Stimulated activated CD4-positive, alpha-beta T cell treated with anti-CD3 and anti-CD28 coated beads, Interleukin-2, amount 100 ng/mL, for 24 hours (primary cell): ENCODE measurements around the gene SMPD3.
A peak's percentile ranks its signal among the peaks of the same experiment; 100 is the strongest.

Source experiments
- DNase-seq, 2 donors: peaks; one replicate each; pipeline ENCODE4 v3.0.0-alpha.2; 2020

Gene SMPD3

DNA sequence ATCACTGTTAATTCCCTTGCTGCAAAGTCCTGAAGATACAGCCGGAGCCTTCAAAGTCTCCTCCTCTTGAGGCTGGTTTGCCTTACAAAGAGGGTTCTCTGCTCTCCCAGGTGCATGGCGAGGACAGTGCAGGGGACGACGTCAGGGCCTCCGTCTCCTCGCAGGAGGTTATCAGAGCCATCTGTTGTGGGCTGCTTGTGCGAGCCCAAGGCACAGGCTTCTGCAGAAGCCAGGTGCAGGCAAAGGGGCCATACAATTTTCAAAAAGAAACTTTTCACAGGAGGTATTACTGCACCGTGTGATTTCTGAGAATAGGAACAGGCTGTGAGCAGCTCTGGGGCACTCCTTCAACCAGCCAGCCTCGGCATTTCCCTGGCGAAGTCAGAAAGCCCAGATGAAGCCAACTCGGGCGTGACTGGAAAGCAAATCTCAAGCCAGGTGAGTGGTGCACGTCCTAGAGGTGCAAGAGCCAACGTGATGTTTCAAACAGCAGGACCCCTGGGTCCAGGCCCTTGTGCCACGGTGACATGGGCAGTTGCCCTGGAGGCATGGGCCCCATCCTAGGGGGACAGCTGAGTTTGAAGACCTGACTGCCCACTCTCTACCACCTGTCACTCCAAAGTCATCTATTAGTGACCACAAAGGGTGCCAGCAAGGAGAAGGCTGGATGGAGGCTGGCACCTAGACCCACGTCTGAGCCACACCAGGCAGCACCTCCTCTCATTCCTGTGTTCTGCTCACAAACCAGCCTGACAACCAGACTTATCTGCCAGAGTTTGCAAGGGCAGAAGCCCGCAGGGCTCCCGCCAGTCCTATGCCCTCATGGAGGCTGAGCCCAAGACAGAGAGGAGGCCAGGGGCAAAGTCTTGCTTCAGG, 68.6 kb downstream of the SMPD3 start:
- DNase-seq: no peak

DNA sequence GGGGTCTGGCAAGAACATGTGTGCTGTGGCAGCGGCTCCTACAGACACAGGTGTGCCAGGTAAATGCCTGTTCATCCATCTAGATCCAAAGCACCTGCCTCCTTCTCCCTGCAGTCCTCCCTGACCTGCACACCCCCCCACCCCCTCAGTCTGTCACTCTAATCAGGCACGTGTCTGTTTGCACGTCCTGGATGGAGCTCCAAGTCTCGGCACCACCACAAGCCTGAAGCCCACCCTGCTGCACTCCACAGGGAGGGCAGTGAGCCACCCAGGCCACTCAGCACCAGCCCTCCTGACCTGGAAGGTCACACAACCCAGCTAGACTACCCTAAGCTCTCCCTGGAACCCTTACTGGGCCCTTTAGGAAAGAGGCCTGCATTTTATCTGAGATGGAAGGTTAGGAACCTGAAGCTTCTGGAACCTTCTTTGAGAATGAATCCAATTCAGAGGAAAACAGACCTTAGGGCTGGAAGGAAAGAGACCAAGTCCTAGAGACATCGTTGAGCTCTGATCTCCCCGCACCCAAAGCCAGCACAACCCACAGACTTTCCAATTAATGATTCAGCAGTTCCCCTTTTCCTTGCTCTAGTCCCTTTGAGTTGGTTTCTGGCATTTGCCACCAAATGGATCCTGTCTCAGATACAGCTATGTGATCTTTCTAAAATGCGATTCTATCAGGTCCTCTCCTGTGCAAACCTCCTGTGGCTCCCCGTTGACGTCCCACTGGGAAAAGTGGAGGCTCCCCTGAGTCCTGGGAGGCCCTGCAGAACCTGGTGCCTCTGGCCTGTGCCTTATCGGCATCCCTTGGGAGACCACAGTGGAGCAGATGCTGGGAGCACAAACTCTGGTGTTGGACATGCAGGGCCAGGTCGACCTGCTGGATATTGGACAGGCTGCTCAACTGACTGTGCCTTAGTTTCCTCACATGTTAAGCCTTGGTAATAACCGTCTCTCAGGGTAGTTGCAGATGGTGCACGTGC, 69.6 kb downstream of the SMPD3 start:
- no peak for DNase-seq

DNA sequence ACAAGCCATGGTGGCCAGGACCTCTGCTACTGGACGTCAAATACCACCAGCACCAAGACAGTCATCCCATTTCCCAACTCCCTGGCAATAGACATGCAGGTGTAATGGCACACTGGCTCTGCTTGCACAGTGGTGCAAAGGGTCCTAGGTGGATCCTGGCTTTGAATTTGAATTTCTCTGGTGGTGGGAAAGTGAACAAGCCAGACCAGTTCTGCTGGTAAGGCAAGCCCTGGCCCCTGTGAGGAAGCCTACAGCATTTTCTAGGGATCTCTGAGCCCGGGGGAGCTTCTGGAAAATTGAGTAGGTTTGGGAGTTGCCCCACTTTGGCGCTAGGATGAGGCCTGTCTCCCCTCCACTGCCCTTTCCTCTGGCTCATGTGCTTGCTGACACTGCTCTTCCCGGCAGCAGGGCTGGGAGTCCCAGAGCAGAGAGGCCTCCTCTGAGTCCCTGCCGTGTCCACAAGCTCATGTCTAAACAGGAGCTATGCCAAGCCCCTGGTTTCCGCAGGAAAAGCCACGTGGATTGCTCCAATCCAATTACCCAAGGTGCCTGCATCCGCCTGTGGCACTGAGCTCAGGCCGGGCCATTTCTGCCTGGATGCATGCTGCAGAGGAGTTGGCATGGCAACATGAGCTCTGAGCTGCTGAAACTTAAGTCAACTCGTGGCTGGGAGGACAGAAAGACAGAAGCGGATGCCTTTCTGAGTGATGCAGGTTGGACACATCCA, 70.5 kb downstream of the SMPD3 start:
- no peak for DNase-seq

DNA sequence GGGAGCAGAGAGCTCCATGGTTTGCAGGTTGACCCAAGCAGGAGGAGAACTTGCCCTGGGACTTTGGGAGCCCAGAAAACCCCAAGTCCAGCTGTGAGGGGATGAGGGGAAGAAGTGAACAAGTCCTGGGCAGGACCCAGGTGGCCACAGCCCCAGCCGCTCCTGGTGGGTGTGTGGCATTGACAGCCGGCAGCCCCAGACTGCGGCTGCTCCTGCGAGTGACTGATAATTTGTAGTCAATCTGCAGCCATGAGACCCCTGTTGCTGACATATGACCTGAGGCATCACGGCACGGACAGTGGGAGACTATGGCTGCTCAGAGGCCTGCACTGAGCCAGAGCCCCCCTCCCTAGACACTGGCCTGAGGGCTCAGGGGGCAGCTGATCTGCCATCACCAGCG, 71.1 kb downstream of the SMPD3 start:
- DNase-seq: no peak

DNA sequence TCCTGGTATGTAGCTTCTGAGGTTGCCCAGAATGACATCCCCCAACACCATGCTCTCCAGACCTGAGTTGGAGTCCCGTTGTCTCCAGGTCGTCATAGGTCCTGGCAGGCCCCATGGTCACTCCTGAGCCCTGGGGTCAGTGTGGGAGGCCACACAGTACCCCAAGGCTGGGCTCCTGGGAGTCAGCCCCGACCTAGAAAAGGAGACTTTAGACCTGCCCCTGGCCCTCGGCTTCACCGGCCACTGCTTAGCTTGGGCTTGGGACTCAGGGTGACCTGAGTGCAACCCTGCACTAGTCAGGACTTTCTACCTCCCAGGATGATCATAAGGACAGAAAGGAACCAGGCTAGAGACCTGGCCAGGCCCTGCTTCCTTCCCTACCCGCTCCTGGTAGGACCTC, 71.7 kb downstream of the SMPD3 start:
- DNase-seq: no peak

DNA sequence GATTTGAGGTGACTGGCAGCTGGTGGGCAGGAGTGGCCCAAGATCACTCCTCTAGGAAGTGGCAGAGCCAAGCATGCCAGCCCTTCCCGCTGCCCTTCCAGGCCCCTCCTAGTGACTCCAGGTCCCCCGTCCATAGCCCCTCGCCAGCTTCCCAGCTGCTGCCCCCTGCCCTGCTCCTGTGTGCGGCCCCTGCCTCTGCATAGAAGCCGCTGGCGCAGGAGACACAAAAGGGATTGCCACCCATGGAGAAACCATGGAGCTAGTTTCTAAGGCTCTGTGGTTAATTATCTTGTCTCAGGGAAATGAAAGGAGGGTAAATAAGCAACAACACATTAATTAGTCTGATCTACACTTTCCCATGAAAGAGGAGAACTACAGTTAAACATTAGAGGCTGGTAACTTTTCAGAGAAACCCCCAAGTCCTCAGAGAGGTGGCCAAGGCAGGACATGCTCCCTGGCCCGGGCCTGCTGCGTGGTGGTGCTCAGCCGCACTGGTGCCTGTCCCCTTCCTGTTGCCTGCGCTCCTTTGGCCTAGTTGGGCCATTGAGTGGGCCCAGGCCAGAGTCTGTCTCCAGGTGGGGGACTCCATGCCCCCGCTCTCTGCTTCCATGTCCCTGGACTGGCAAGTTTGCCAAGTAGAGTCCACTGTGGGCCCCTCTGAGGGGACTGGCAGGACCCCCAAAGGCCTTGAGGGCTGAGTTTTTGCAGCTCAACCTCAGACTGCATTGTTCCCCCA, 72.3 kb downstream of the SMPD3 start:
- DNase-seq: no peak

DNA sequence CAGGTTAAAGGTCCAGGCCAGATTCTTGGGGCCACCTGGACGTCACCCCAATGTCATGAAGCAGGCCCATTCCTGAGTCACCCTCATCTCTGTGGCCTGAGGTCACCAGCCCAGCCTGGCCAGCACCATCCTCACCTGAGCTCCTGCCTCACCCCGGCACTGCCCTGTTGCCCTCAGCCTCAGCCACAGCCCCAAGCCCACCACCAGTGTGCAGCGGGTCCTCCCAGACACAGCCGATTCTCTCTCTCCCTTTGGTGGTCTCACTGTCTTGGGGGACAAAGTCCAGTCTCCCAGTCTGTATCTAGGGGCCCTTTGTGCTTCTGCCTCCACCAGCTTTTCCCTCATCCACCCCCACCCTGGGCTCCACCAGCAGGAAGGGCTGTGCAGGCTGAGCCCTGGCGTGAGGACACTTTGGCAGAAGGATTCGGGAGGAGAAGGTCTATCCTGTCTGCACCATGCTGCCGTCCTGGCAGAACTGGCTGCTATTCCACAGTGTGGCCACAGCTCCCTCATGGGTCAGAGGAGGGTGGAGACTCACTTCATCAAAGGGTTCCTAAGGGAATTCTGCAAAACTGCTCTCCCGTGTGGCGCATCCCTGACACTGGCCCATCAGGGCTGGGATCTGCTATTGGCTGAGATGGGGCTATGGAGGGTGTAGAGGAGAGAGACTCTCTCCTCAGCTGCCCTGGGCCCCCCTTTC, 73.2 kb downstream of the SMPD3 start:
- DNase-seq: no peak

DNA sequence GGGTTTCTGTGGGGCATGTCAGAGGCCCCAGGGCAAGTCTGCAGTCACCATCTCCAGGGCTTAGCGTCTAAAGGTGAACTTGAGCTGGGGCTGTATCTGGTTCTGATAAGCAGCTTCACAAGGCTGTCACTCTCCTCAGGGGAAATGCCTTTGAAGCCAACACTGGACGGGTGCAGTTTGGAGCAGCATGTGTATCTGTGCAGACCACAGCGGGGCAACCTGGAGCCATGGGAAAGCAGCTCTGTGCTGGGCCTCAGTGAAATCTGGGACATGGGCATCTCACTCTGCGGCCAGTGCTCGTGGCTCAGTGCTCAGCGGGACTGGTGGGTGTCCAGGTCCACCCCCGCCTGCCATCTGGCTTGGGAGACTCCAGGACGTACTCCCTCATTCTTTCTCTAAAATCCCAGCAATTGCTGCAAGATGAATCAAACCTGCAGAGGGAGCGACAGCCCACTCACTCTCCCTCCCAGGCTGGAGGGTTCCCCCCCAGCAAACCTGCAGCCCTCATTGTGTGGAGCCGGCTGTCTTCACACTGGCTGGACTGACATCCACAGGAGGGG, 74.0 kb downstream of the SMPD3 start:
- DNase-seq: no peak

DNA sequence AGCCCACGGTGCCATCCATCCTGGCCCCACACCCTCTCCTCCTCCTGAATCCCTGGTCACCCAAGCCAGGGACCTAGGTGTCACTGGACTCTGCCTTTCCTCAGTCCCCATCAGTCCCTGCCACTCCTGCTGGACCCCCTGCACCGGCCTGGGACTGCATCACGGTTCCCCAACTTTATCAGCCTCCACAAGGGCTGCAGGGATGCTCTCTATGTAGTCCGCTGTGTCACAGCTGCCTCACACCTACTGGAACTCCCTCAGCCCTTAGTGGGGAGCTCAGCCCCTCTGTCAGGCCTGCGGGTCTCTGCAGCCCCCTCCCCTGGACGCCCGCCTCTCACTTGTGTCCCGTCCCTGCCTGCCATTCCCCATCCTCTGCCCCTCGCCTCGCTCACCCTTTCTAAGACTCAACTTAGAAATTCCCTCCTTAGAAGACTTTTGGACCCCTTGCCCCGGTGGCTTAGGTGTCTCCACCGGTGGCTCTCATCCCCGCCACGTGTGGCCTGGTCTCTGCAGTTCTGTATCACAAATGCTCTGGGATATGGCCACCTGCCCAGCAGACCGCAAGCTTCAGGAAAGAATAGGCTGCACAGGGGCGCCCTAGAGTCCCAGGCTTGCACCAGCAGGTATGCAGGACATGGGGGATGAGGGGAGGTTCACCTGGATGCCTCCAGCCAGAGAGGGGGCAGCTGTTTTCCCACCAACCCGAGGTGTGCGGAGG, 74.6 kb downstream of the SMPD3 start:
- DNase-seq: no peak

DNA sequence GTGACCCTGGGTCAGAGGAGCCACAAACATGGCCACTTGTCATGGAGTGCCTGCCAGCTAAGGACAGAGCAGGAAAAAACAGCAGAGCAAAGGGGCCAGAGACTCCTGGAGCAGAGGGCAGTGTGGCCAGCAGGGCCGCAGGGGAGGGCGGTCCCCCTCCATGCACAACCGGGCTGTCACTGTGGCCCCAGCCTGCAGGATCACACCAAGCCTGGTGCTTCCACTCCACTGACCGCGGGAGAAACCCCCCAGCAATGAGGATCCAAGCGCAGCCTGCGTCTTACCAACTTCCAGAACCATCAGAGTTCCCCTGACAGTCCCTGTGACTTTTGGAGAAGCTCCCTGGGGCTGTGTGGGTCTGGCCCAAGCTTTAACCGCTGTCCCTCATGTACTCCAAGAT, 75.5 kb downstream of the SMPD3 start:
- no peak for DNase-seq

DNA sequence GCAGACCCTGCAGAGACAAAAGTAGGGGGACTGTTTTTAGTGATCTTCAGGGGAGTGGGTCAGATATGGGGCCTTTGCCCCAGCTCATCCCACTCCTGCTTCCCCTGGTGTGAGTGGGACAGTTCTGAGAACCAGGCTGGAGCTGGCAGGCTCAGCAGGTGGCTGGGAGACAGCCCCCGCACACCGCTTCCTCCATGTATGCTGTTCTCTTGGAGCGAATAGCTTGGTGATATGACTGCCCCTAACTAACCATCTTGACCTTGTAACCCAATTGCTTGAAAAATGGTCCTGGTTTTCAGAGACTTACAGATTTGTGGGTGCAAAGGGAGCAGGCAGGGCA, 76.0 kb downstream of the SMPD3 start:
- DNase-seq: no peak

DNA sequence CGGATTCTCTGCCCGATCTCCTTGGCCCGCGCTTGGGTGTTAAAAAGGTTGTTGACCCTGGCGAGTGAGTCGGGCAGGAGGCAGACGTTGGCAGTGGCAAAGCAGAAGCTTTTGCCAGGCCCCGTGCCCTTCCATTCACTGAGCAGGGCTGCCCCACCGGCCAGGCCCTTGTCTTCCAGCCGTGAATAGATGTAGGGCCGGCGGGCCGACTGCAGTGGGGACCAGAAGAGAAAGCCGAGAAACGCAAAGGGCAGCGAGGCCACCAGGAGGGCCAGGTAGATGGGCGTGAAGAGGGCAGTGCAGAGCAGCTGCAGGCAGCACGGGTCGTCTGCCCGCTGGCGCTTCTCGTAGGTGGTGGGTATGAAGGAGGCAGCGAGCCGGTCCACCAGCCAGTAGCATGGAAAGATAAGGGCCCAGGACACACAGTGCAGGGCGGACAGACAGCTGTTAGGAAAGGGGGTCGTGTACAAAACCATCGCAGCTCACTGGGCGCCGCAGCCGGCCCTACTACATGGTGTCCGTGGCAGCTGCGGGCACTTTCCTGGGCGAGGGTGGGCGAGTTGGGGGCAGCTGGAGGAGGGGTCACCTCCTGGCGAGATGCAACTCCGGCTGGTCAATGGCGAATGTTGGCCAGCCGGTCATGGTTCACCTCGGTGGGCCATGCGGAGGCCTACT, 76.5 kb downstream of the SMPD3 start:
- no peak for DNase-seq

DNA sequence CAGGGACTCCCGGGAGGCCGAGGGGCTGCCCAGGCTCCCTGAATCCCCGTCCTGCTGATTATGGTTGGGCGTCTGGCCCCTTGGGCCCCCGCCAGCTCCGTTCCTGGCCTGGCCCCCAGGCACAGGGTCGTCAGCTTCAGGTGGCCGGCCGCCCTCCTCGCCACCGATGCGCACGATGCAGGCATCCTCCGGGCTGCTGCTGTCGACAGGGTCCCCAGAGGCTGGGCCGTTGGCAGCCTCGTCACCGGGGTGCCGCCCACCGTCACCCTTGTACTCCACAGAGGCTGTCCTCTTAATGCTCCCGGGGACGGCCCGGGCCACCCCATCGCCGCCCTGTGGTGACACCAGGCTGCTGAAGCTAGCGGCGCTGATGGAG, 77.0 kb downstream of the SMPD3 start:
- no peak for DNase-seq

DNA sequence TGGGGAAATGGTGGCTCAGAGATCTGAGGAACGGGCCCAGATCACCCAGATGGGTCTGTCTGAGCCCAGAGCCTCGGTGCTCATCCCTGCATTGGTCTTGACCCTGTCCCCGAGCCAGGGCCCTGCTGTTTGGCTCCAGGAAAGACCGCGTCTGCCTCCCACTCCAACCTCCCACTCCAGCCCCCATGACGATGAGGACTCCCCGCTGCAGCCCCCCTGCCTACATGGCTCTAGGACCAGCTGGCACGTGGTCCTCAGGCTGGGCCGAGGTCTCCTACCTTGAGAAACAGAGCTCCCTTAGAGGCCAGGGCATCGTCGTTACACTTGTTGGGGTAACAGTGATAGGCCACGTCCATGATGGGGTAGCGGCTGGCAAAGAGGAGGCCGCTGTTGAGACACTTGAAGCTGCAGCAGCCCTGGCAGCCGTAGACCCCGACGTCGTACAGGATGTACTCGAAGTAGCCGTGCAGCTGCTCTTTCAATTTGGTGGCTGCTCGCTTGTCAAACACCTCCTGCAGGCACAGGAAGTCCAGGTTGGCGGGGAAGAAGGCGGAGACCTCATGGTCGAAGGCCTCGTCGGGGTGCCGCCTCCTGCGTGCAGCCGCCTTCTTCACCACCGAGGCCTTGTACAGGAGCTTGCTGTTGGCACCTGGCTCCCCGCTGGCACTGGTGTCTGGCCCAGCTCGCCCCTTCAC, 77.6 kb downstream of the SMPD3 start:
- DNase-seq: peak in 1 of 2 donors; percentile 32

DNA sequence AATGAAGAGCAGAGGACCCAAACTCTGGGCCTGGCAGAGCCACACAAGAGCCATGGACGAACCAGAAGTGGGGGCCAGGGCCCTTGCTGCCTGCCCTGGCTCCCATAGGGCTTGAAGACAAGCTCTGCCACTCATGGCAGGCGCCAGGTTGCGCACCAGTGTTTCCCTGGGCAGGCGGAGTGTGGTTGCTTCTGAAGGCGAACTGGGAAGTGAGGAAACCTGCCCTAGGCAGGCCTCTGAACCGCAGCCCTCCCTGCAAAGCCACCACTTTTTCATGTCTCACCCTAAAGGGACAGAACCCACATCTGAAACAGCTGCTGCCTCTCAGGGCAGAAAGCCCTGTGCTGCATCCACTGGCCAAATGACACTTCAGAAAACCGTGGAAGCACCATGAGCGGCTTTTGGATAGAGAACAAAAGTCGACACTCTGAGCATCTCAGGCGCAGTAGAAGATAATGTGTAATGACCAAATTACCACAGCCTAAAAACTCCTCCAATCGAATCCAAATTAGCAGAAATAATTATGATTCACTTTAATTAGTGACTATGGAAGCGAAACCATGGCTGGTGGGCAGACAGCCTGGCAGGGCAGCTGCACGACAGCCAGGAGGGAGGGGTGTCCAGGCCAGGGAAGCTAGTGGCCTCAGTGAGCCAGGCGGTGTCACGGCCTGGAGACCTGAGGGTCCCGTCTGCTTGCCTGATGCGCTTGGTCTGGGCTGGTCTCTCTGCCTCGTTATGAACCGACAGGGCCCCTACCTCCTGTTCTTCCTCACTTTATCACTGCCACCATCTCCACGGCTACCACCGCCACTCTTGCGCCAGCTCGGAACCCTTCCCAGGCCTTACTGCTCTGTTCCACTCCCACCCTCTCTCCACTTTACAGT, 78.4 kb downstream of the SMPD3 start:
- DNase-seq: peak; percentile 30 to 57

DNA sequence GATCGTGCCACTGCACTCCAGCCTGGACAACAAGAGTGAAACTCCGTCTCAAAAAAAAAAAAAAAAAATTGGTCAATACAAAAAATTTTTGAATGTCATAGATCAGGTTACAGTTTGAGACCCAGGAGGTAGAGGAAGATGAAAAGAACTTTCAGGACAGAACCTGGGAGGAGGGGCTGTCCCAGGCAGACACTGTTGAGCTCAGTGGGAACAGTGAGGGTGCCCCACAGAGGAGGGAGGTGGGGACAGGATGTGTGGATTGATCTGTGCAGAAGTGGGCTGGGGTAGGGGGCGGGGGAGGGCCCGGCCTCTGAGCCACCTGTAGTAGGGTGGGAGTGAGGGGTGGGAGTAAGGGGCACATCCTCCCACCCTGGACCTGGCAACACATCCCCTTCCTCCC, 79.1 kb downstream of the SMPD3 start:
- DNase-seq: no peak

DNA sequence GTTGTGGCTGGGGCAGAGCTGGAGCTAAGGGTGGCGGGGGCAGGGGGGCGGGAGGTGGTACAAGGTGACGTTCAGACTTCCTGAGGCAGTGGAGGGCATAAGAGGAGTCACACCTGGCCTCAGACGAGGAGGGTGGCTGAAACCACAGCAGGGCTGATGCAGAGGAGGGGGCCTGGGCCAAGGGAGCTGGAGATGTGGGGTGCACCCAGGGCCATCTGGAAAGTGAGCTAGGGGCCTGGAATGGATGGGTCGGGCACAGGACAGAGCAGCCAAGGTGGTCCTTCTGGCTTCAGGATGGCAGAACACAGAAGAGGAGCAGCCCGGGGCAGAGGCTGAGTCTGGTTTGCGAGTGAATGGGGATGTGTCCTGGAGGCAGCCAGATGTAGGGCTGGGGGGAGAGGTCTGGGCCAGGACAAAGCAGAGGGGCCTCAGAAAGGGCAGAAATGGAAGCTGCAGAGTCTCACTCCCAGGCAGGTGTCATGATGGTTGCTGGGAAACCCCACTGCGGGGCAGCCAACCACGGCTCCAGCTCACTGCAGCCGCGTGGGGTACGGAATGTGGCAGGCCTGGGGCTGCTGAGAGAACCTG, 79.9 kb downstream of the SMPD3 start:
- DNase-seq: no peak

DNA sequence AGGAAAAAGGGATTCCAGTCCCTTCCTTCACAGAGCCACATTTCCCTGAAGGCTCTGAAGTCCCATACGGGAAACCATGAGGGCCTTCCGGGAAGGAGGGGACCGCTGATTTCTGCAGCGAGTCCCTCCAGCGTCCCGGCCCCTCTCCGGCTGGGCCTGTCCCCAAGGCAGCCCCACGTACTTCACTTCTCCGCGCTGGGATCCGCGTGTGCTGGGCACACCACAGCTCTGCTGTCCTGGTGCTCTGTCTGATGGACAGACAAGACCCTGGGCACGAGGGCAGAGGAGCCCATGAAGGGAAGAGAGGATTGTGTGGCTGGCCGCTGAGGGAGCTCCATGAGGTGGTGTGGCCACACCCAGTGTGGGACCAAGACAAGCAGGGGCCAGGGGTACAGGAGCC, 80.4 kb downstream of the SMPD3 start:
- DNase-seq: no peak
